Measurements from ENCODE around the gene EHD2.
"Not testable (repeated sequence)": the region's sequence is repeated elsewhere in the genome, so short reads cannot be mapped to it uniquely, and the experiment has no call there.

The EHD2 gene

GRCh38 chr19:47749326-47749725 lies 36.1 kb downstream of the EHD2 start:
- DNase-seq (ENCODE audit: low read depth in 2 of 2): no peak

- no peak for DNase-seq (ENCODE audit: low read depth in 2 of 2)
These were observed 37.5 kb downstream of the EHD2 start for GRCh38 chr19:47750752-47751151.

GRCh38 chr19:47752440-47753211 lies 39.4 kb downstream of the EHD2 start:
- DNase-seq (ENCODE audit: low read depth in 2 of 2): no peak

- DNase-seq (ENCODE audit: low read depth in 2 of 2): no peak
These were observed 41.2 kb downstream of the EHD2 start for GRCh38 chr19:47754206-47755064.

GRCh38 chr19:47755065-47755761 lies 42.0 kb downstream of the EHD2 start:
- DNase-seq (ENCODE audit: low read depth in 2 of 2): no peak

- DNase-seq (ENCODE audit: low read depth in 2 of 2): no peak
These were observed 42.8 kb downstream of the EHD2 start for GRCh38 chr19:47755762-47756626.

- DNase-seq (ENCODE audit: low read depth in 2 of 2): no peak
These were observed 43.4 kb downstream of the EHD2 start for GRCh38 chr19:47756627-47756929.

- DNase-seq (ENCODE audit: low read depth in 2 of 2): no peak
These were observed 43.9 kb downstream of the EHD2 start for GRCh38 chr19:47756953-47757608.

GRCh38 chr19:47757617-47758442 lies 44.6 kb downstream of the EHD2 start:
- DNase-seq (ENCODE audit: low read depth in 2 of 2): no peak

- DNase-seq (ENCODE audit: low read depth in 2 of 2): no peak
These were observed 45.2 kb downstream of the EHD2 start for GRCh38 chr19:47758443-47758804.

GRCh38 chr19:47760632-47760999 lies 47.4 kb downstream of the EHD2 start:
- DNase-seq (ENCODE audit: low read depth in 2 of 2): no peak

- DNase-seq (ENCODE audit: low read depth in 2 of 2): no peak
These were observed 48.3 kb downstream of the EHD2 start for GRCh38 chr19:47761566-47761965.

- DNase-seq (ENCODE audit: low read depth in 2 of 2): no peak
These were observed 48.9 kb downstream of the EHD2 start for GRCh38 chr19:47762151-47762550.

- DNase-seq (ENCODE audit: low read depth in 2 of 2): no peak
These were observed 49.5 kb downstream of the EHD2 start for GRCh38 chr19:47762615-47763308.

- DNase-seq (ENCODE audit: low read depth in 2 of 2): not testable (repeated sequence)
These were observed 51.5 kb downstream of the EHD2 start for GRCh38 chr19:47764705-47765104.

- DNase-seq (ENCODE audit: low read depth in 2 of 2): no peak
These were observed 52.5 kb downstream of the EHD2 start for GRCh38 chr19:47765523-47766358.

- no peak for DNase-seq (ENCODE audit: low read depth in 2 of 2)
These were observed 53.1 kb downstream of the EHD2 start for GRCh38 chr19:47766359-47766620.

GRCh38 chr19:47766670-47767069 lies 53.4 kb downstream of the EHD2 start:
- no peak for DNase-seq (ENCODE audit: low read depth in 2 of 2)

GRCh38 chr19:47767349-47767748 lies 54.1 kb downstream of the EHD2 start:
- DNase-seq (ENCODE audit: low read depth in 2 of 2): no peak

Data from fibroblast of skin of left biceps (primary cell).